GM12891 (cell line): ENCODE results near the gene TRPM1.

ENCODE experiments used
- DNase-seq: peaks from one replicate; pipeline ENCODE4 v3.0.0; 2011; ENCODE audit warnings: low spot score; ENCODE audit not compliant: insufficient read length
- FAIRE-seq: peaks from 2 replicates; lab custom pipeline; 2011; peaks lifted over from hg19 to GRCh38; lab: Jason Lieb, UNC
- PAX5 ChIP-seq: IDR thresholded peaks from 2 replicates; pipeline ENCODE4 v1.6.1; 2011; ENCODE audit warnings: low read length, moderate library complexity, mild to moderate bottlenecking; ENCODE audit not compliant: insufficient read depth, severe bottlenecking
- POLR2A ChIP-seq: IDR thresholded peaks from 2 replicates; pipeline ENCODE4 v1.6.1; 2011; ENCODE audit warnings: low read depth, low read length, control low read depth
- POLR2AphosphoS5 ChIP-seq: IDR thresholded peaks from 2 replicates; pipeline ENCODE4 v1.6.1; 2011; ENCODE audit warnings: low read depth, low read length, control low read depth
- POU2F2 ChIP-seq: IDR thresholded peaks from 2 replicates; pipeline ENCODE4 v1.6.1; 2011; ENCODE audit warnings: low read depth, mild to moderate bottlenecking, control low read depth, low read length, moderate library complexity
- SPI1 ChIP-seq: IDR thresholded peaks from 2 replicates; pipeline ENCODE4 v1.6.1; 2011; ENCODE audit warnings: low read depth, low read length, control low read depth
- TAF1 ChIP-seq: IDR thresholded peaks from 2 replicates; pipeline ENCODE4 v1.6.1; 2011; ENCODE audit warnings: low read depth, low read length, control low read depth

TRPM1 gene

GRCh38 chr15:31024979-31025378 lies 76.5 kb downstream of the TRPM1 start:
- no peak for TF ChIP-seq POU2F2
- FAIRE-seq = no peak
- no peak for DNase-seq

DNA sequence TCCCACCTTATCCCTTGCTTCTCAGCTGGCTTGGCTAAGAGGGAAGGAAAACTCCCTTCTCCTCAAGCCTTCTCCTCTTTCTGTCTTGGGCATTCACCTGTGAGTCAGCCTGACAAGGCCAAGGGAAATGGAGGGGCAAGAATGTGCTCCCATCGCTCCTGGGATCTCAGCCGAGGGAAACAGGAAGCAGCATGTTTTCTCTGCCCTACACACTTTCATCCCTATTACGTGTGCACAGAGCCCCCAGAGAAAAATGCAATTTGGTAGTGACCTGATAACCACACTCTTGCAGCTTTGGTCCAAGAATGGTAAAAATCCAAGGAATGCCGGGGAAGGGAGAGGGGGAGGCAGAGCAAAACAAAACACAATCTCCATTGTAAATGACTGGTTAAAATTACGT lies 77.2 kb downstream of the TRPM1 start:
- TF ChIP-seq POU2F2 = no peak
- no peak for TF ChIP-seq POLR2A
- no peak for TF ChIP-seq PAX5
- no peak for TF ChIP-seq TAF1
- no peak for TF ChIP-seq POLR2AphosphoS5
- no peak for TF ChIP-seq SPI1
- FAIRE-seq = no peak

DNA sequence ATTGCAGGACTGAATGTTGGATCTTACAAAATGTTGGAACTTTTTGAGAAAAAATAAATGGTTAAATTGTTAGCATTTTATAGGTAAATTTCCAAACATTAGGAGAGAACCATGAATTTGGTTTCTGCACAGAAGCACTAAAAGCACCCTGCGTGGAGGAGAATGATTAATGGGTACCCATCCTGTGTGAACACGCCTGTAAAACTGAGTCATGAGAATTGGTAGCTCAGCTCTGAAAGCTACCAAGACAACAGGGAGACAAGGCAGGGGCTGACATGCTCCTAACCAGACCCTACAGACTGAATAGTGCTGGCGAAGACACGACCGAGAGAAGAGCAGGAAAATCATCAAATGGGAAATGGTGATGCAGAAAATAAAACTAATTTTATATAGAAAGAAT lies 77.7 kb downstream of the TRPM1 start:
- DNase-seq (no peak), FAIRE-seq (no peak)
- TF ChIP-seq POU2F2 = no peak
- TF ChIP-seq TAF1 = no peak
- TF ChIP-seq SPI1 = no peak
- no peak for TF ChIP-seq POLR2A
- no peak for TF ChIP-seq POLR2AphosphoS5
- TF ChIP-seq PAX5 = no peak

More for the DNA sequence above, 77.2 kb downstream of the TRPM1 start:
- DNase-seq = no peak

DNA sequence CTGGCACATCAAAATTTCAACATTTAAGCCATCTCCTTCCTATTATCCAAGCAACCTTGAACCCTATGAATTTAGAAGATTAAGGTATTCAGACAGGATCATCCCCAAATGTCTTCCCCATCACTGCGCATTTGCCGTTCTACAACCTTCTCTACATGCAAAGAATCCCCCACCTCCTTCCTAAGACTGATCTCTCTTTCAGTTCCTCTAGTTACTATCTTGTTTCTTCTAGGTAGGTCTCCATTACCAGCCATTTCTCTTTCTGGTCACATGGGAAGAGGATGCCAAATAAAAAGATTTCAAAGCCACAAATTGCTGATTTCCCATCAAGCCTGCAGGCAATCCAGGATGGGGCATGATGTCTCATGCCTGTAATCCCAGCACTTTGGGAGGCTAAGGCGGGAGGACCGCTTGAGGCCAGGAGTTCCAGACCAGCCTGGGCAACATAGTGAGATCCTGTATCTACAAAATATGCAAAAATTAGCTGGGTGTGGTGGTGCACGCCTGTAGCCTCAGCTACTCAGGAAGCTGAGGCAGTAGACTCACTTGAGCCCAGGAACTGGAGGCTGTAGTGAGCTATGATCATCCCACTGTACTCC lies 80.4 kb downstream of the TRPM1 start:
- TF ChIP-seq SPI1 (peak; percentile 90), POU2F2 (no peak)
- FAIRE-seq (peak; percentile 70), DNase-seq (no peak)

- TF ChIP-seq SPI1 = no peak
- no peak for TF ChIP-seq PAX5
- TF ChIP-seq TAF1 = no peak
- TF ChIP-seq POLR2A = no peak
- TF ChIP-seq POU2F2 = no peak
- no peak for TF ChIP-seq POLR2AphosphoS5
- DNase-seq (no peak), FAIRE-seq (no peak)
Observed at GRCh38 chr15:31020542-31020941, 81.0 kb downstream of the TRPM1 start.

- FAIRE-seq = no peak
- TF ChIP-seq POLR2A (no peak), PAX5 (no peak), TAF1 (no peak), POU2F2 (no peak), POLR2AphosphoS5 (no peak), SPI1 (no peak)
- DNase-seq = no peak
Observed at GRCh38 chr15:31019986-31020385, 81.5 kb downstream of the TRPM1 start.

- TF ChIP-seq PAX5 (no peak), TAF1 (no peak), POLR2AphosphoS5 (no peak), POU2F2 (no peak), POLR2A (no peak), SPI1 (no peak)
- FAIRE-seq (no peak), DNase-seq (no peak)
Observed at GRCh38 chr15:31017311-31017710, 84.2 kb downstream of the TRPM1 start.

GRCh38 chr15:31016446-31016915 lies 85.0 kb downstream of the TRPM1 start:
- DNase-seq (no peak), FAIRE-seq (no peak)
- TF ChIP-seq PAX5 = no peak

- FAIRE-seq (peak; percentile 76), DNase-seq (no peak)
- TF ChIP-seq SPI1 (no peak), TAF1 (no peak)
Observed at GRCh38 chr15:31014608-31014925, 87.0 kb downstream of the TRPM1 start.

- FAIRE-seq (peak; percentile 90), DNase-seq (no peak)
Observed at GRCh38 chr15:31013863-31014607, 87.5 kb downstream of the TRPM1 start.

DNA sequence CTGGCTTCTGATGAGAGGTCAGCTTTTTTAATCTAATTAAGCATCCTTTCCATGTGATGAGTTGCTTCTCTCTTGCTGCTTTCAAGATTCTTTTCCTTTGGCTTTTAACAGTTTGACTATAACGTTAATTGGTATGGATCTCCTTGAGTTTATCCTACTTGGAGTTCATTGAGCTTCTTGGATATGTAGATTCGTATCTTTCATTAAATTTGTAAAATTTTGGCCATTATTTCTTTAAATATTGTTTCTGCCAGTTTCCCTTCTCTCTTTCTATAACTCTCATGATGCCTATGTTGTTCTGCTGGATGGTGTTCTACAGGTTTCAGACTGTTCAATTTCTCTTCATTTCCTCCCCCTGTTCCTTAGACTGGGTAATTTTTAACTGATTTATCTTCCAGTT lies 89.1 kb downstream of the TRPM1 start:
- no peak for FAIRE-seq
- TF ChIP-seq TAF1 (no peak), POLR2A (no peak), SPI1 (no peak), PAX5 (no peak)
- no peak for DNase-seq

More at GRCh38 chr15:31013863-31014607, 87.5 kb downstream of the TRPM1 start:
- peak; percentile 26; the same call in 1 of the 2 replicates for TF ChIP-seq POLR2A
- TF ChIP-seq TAF1 = no peak
- no peak for TF ChIP-seq POU2F2
- no peak for TF ChIP-seq PAX5
- TF ChIP-seq POLR2AphosphoS5 = no peak
- TF ChIP-seq SPI1 = peak; percentile 86
